BLaER1 (cell line): ENCODE measurements around the gene TMEM270.
"Not testable (repeated sequence)": the region's sequence is repeated elsewhere in the genome, so short reads cannot be mapped to it uniquely, and the experiment has no call there.

Experiments used
- H3K27ac ChIP-seq: shearing (Covaris generic); formaldehyde crosslinking; 2 replicates; pipeline ENCODE4 v1.8.1; 2022
- H3K27me3 ChIP-seq: shearing (Covaris generic); formaldehyde crosslinking; 2 replicates; pipeline ENCODE4 v1.8.1; 2022
- H3K36me3 ChIP-seq: shearing (Covaris generic); formaldehyde crosslinking; 2 replicates; pipeline ENCODE4 v1.8.1; 2022
- H3K4me1 ChIP-seq: shearing (Covaris generic); formaldehyde crosslinking; 2 replicates; pipeline ENCODE4 v1.8.1; 2022
- H3K4me2 ChIP-seq: shearing (Covaris generic); formaldehyde crosslinking; 2 replicates; pipeline ENCODE4 v1.8.1; 2022
- H3K4me3 ChIP-seq: shearing (Covaris generic); formaldehyde crosslinking; 2 replicates; pipeline ENCODE4 v1.8.1; 2022
- H3K9ac ChIP-seq: shearing (Covaris generic); formaldehyde crosslinking; 2 replicates; pipeline ENCODE4 v1.8.1; 2022
- H3K9me3 ChIP-seq: shearing (Covaris generic); formaldehyde crosslinking; 2 replicates; pipeline ENCODE4 v1.8.1; 2022
- H4K20me1 ChIP-seq: shearing (Covaris generic); formaldehyde crosslinking; 2 replicates; pipeline ENCODE4 v1.8.1; 2022
- Cebpa-rat ChIP-seq: shearing (Covaris generic); IDR thresholded peaks from 2 replicates; pipeline ENCODE4 v1.8.1; 2022

TMEM270 gene, protein sequence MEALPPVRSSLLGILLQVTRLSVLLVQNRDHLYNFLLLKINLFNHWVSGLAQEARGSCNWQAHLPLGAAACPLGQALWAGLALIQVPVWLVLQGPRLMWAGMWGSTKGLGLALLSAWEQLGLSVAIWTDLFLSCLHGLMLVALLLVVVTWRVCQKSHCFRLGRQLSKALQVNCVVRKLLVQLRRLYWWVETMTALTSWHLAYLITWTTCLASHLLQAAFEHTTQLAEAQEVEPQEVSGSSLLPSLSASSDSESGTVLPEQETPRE

GRCh38 chr7:73860859-73861258 is at the start of gene TMEM270:
Gene TMEM270, plus strand, starts transcription at chr7:73861159. Its CDS starts 36 bp downstream, at chr7:73861195.
- Histone ChIP-seq H3K27me3 (no peaks in the 10 kb centered on the region), H3K4me3 (no peak within 1 kb of the TSS), H4K20me1 (no peaks in the 10 kb centered on the region), H3K4me1 (peaks cover 20% of the 10 kb centered on the region), H3K9me3 (no peaks in the 10 kb centered on the region), H3K9ac (no peak within 1 kb of the TSS), H3K27ac (no peak within 1 kb of the TSS), H3K4me2 (no peak within 1 kb of the TSS), H3K36me3 (no peaks in the 10 kb centered on the region)
- no peak for TF ChIP-seq Cebpa-rat

DNA sequence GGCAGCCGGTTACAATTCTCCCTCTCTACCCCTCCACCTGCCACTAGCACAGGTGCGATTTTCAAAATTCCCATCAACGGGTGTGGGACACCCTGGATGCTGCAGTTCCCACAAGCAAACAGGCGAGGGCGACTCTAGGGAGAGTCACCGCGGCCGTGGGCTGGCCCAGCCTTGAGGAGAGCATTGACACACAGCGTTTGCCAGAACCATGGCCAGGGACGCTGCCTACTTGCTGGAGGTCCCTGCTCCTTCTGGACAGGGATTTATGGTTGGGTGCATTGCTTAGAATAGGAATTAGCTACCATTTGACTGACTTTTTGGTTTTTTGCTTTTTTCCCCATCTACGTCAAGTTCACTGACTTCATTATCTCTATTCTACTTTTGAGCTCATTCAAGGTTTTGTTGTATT is 49.2 kb upstream of the TMEM270 start:
- Histone ChIP-seq H3K4me1 (peaks cover 12% of the 10 kb centered on the region), H3K4me2 (no peak overlapping the region), H3K9me3 (peaks cover 21% of the 10 kb centered on the region), H3K9ac (no peak overlapping the region), H3K27me3 (no peaks in the 10 kb centered on the region), H3K36me3 (no peaks in the 10 kb centered on the region), H3K27ac (no peak overlapping the region), H4K20me1 (no peaks in the 10 kb centered on the region), H3K4me3 (no peak overlapping the region)
- TF ChIP-seq Cebpa-rat, result no peak

GRCh38 chr7:73812996-73813395 is 48.0 kb upstream of the TMEM270 start:
- H3K4me2 ChIP-seq, result no peak overlapping the region
- no peak overlapping the region for H3K9ac ChIP-seq
- no peak overlapping the region for H3K4me3 ChIP-seq
- H3K4me1 ChIP-seq, result peaks cover 12% of the 10 kb centered on the region
- peaks cover 21% of the 10 kb centered on the region for H3K9me3 ChIP-seq
- no peaks in the 10 kb centered on the region for H3K36me3 ChIP-seq
- TF ChIP-seq Cebpa-rat, result no peak
- H3K27me3 ChIP-seq, result no peaks in the 10 kb centered on the region
- no peaks in the 10 kb centered on the region for H4K20me1 ChIP-seq
- H3K27ac ChIP-seq, result no peak overlapping the region

DNA sequence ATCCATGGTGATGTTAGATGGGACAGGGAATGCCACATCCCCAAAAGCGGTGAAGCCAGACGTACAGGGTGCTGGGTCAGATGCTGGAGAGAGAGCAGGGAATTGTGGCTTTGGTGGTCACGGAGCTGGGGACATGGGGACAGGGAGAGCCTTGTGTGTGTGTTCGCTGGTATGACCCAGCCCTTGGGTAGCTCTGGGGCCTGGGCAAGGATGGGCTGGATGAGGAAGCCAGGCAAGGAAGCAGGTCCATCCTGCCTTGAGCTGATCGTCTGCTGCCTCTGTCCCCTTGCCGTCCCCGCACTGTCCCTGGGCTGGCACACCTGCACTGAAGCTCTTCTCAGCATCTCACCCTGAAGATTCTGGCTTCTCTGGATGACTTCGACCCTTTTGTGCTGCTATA is 45.5 kb upstream of the TMEM270 start:
- Histone ChIP-seq H3K4me1 (peaks cover 12% of the 10 kb centered on the region), H3K4me2 (no peak overlapping the region), H3K9ac (no peak overlapping the region), H3K4me3 (no peak overlapping the region), H3K27me3 (no peaks in the 10 kb centered on the region), H3K27ac (no peak overlapping the region), H3K36me3 (no peaks in the 10 kb centered on the region), H3K9me3 (peaks cover 21% of the 10 kb centered on the region), H4K20me1 (no peaks in the 10 kb centered on the region)
- no peak for TF ChIP-seq Cebpa-rat

GRCh38 chr7:73817121-73817520 is 43.8 kb upstream of the TMEM270 start:
- H3K36me3 ChIP-seq, result no peaks in the 10 kb centered on the region
- H3K9ac ChIP-seq, result no peak overlapping the region
- no peak overlapping the region for H3K4me3 ChIP-seq
- H3K4me2 ChIP-seq, result no peak overlapping the region
- no peaks in the 10 kb centered on the region for H3K27me3 ChIP-seq
- H3K27ac ChIP-seq, result no peak overlapping the region
- no peak for TF ChIP-seq Cebpa-rat
- H3K9me3 ChIP-seq, result peaks cover 17% of the 10 kb centered on the region
- peaks cover 18% of the 10 kb centered on the region for H3K4me1 ChIP-seq
- no peaks in the 10 kb centered on the region for H4K20me1 ChIP-seq

DNA sequence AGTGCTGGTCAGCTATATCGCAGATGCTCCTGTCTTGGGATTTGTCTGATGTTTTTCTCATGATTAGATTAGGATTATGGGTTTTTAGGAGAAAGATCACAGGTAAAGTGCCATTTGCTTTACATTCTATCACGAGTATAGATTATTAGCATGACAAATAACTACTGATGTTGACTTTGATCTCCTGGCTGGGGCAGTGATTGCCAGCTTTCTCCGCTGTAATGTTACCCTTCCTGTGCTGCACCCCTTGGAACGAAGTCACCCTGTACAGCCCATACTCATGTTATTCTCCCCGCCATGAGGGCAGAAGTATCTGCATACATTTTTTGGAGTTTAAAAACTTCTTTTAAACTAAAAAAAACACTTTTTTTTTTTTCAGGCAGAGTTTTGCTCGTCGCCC is 40.9 kb upstream of the TMEM270 start:
- Histone ChIP-seq H4K20me1 (no peaks in the 10 kb centered on the region), H3K9me3 (no peaks in the 10 kb centered on the region), H3K4me3 (no peak overlapping the region), H3K36me3 (no peaks in the 10 kb centered on the region), H3K27ac (no peak overlapping the region), H3K4me1 (peaks cover 17% of the 10 kb centered on the region), H3K4me2 (no peak overlapping the region), H3K27me3 (no peaks in the 10 kb centered on the region), H3K9ac (no peak overlapping the region)
- no peak for TF ChIP-seq Cebpa-rat

- H3K4me3 ChIP-seq, H3K9me3 ChIP-seq, H4K20me1 ChIP-seq, H3K27ac ChIP-seq, H3K9ac ChIP-seq, H3K27me3 ChIP-seq, H3K36me3 ChIP-seq: not testable (repeated sequence)
- peak overlapping the region; percentile 40 for H3K4me2 ChIP-seq
- H3K4me1 ChIP-seq, result peaks cover 22% of the 10 kb centered on the region
These were observed 39.2 kb upstream of the TMEM270 start for GRCh38 chr7:73821597-73822285.

GRCh38 chr7:73822319-73823173 is 38.4 kb upstream of the TMEM270 start:
- Histone ChIP-seq H3K36me3 (no peaks in the 10 kb centered on the region), H3K9ac (no peak overlapping the region), H3K27me3 (no peaks in the 10 kb centered on the region), H3K4me2 (peak overlapping the region; percentile 40), H3K27ac (no peak overlapping the region), H3K4me1 (peaks cover 30% of the 10 kb centered on the region), H4K20me1 (no peaks in the 10 kb centered on the region), H3K4me3 (no peak overlapping the region), H3K9me3 (no peaks in the 10 kb centered on the region)
- no peak for TF ChIP-seq Cebpa-rat

GRCh38 chr7:73823257-73823656 is 37.7 kb upstream of the TMEM270 start:
- H3K4me3 ChIP-seq, result no peak overlapping the region
- peaks cover 37% of the 10 kb centered on the region for H3K4me1 ChIP-seq
- no peak overlapping the region for H3K4me2 ChIP-seq
- H3K9ac ChIP-seq, result no peak overlapping the region
- H4K20me1 ChIP-seq, result no peaks in the 10 kb centered on the region
- TF ChIP-seq Cebpa-rat, result no peak
- no peaks in the 10 kb centered on the region for H3K27me3 ChIP-seq
- H3K9me3 ChIP-seq, result no peaks in the 10 kb centered on the region
- no peak overlapping the region for H3K27ac ChIP-seq
- H3K36me3 ChIP-seq, result no peaks in the 10 kb centered on the region
